Natural killer cell treated with Interleukin-12 subunit alpha and Interleukin-12 subunit beta and Interleukin-15 and Interleukin-18, amount 100 ng/mL, for 72 hours (primary cell): Measurements from ENCODE around the gene KCNMB2. TPM values are rescaled to one million over a fixed set of nuclear protein-coding genes. Genes with fewer than 3 reads are reported as not detected.

Experiments used
- ATAC-seq, 2 donors: fragments of 150-1000 bp; cut with Tn5 transposase in 1 of 2; sonication (Bioruptor Pico), chemical (Tn5 transposase) in 1 of 2; 2 replicates each; pipeline ENCODE4 v1.10.0; 2021
- DNase-seq: peaks from one replicate; pipeline ENCODE4 v3.0.0; 2022; ENCODE audit warnings: low spot score
- H3K27ac Mint-ChIP-seq, 2 donors: 1 replicate in 1 of 2; 2 replicates in 1 of 2; pipeline ENCODE4 v1.8.0; 2022; ENCODE audit warnings: mixed read lengths in 2 of 2, mild to moderate bottlenecking in 1 of 2, moderate library complexity in 1 of 2
- H3K27me3 Mint-ChIP-seq, 2 donors: 1 replicate in 1 of 2; 2 replicates in 1 of 2; pipeline ENCODE4 v1.8.0; 2022; ENCODE audit warnings: mixed read lengths in 2 of 2
- H3K36me3 Mint-ChIP-seq: one replicate; pipeline ENCODE4 v1.8.0; 2022; ENCODE audit warnings: mixed read lengths
- H3K4me1 Mint-ChIP-seq, 2 donors: 1 replicate in 1 of 2; 2 replicates in 1 of 2; pipeline ENCODE4 v1.8.0; 2022; ENCODE audit warnings: low read depth in 2 of 2, mixed read lengths in 2 of 2, mild to moderate bottlenecking in 1 of 2
- H3K4me3 Mint-ChIP-seq: one replicate; pipeline ENCODE4 v1.8.0; 2022; ENCODE audit warnings: mixed read lengths
- H3K9me3 Mint-ChIP-seq: 2 replicates; pipeline ENCODE4 v1.8.0; 2022; ENCODE audit warnings: mixed read lengths
- total RNA-seq, 2 donors: library from RNA; stranded (reverse); gene quantifications; one replicate each; pipeline ENCODE4 v1.2.3, GENCODE V29; 2022

Gene KCNMB2
- total RNA-seq, 2 donors from 2014 or later = not detected

- ATAC-seq (no peak), DNase-seq (no peak)
- Mint-ChIP-seq H3K27me3 (no peaks in the 10 kb centered on the region), H3K4me1 (no peaks in the 10 kb centered on the region), H3K27ac (no peak overlapping the region), H3K36me3 (no peaks in the 10 kb centered on the region), H3K9me3 (peaks cover 16% of the 10 kb centered on the region), H3K4me3 (no peak overlapping the region)
Measured at GRCh38 chr3:178802993-178803693, 266.9 kb downstream of the KCNMB2 start.

- Mint-ChIP-seq H3K9me3 (peaks cover 11% of the 10 kb centered on the region), H3K27me3 (no peaks in the 10 kb centered on the region), H3K4me3 (no peak overlapping the region), H3K4me1 (no peaks in the 10 kb centered on the region), H3K36me3 (no peaks in the 10 kb centered on the region), H3K27ac (no peak overlapping the region)
- DNase-seq (no peak), ATAC-seq (no peak)
Measured at GRCh38 chr3:178804606-178805005, 268.4 kb downstream of the KCNMB2 start.

GRCh38 chr3:178805741-178806140, 269.5 kb downstream of the KCNMB2 start:
- H3K36me3 Mint-ChIP-seq = no peaks in the 10 kb centered on the region
- DNase-seq = no peak
- no peak overlapping the region for H3K27ac Mint-ChIP-seq
- H3K27me3 Mint-ChIP-seq = no peaks in the 10 kb centered on the region
- no peaks in the 10 kb centered on the region for H3K4me1 Mint-ChIP-seq
- no peak for ATAC-seq
- peaks cover 5% of the 10 kb centered on the region for H3K9me3 Mint-ChIP-seq
- H3K4me3 Mint-ChIP-seq = no peak overlapping the region

- Mint-ChIP-seq H3K4me1 (no peaks in the 10 kb centered on the region), H3K27ac (no peak overlapping the region), H3K4me3 (no peak overlapping the region), H3K9me3 (peaks cover 4% of the 10 kb centered on the region), H3K27me3 (no peaks in the 10 kb centered on the region), H3K36me3 (no peaks in the 10 kb centered on the region)
- ATAC-seq (no peak), DNase-seq (no peak)
Measured at GRCh38 chr3:178806651-178807050, 270.4 kb downstream of the KCNMB2 start.

- Mint-ChIP-seq H3K4me1 (no peaks in the 10 kb centered on the region), H3K27me3 (no peaks in the 10 kb centered on the region), H3K27ac (no peak overlapping the region), H3K4me3 (no peak overlapping the region), H3K9me3 (peaks cover 6% of the 10 kb centered on the region), H3K36me3 (no peaks in the 10 kb centered on the region)
- DNase-seq (no peak), ATAC-seq (no peak)
Measured at GRCh38 chr3:178807694-178808093, 271.5 kb downstream of the KCNMB2 start.

- H3K27ac Mint-ChIP-seq = no peak overlapping the region
- peaks cover 3% of the 10 kb centered on the region for H3K9me3 Mint-ChIP-seq
- no peaks in the 10 kb centered on the region for H3K27me3 Mint-ChIP-seq
- no peaks in the 10 kb centered on the region for H3K4me1 Mint-ChIP-seq
- DNase-seq (no peak), ATAC-seq (no peak)
- no peak overlapping the region for H3K4me3 Mint-ChIP-seq
- no peaks in the 10 kb centered on the region for H3K36me3 Mint-ChIP-seq
Measured at GRCh38 chr3:178808748-178809147, 272.5 kb downstream of the KCNMB2 start.

GRCh38 chr3:178810181-178810580, 273.9 kb downstream of the KCNMB2 start:
- Mint-ChIP-seq H3K27ac (no peak overlapping the region), H3K4me1 (no peaks in the 10 kb centered on the region), H3K36me3 (no peaks in the 10 kb centered on the region), H3K9me3 (peaks cover 5% of the 10 kb centered on the region), H3K4me3 (no peak overlapping the region), H3K27me3 (no peaks in the 10 kb centered on the region)
- no peak for ATAC-seq
- no peak for DNase-seq

- Mint-ChIP-seq H3K36me3 (no peaks in the 10 kb centered on the region), H3K27ac (no peak overlapping the region), H3K9me3 (peaks cover 18% of the 10 kb centered on the region), H3K27me3 (no peaks in the 10 kb centered on the region), H3K4me3 (no peak overlapping the region), H3K4me1 (no peaks in the 10 kb centered on the region)
- ATAC-seq (no peak), DNase-seq (no peak)
Measured at GRCh38 chr3:178822722-178823121, 286.5 kb downstream of the KCNMB2 start.

- Mint-ChIP-seq H3K4me1 (no peaks in the 10 kb centered on the region), H3K27ac (no peak overlapping the region), H3K27me3 (no peaks in the 10 kb centered on the region), H3K36me3 (no peaks in the 10 kb centered on the region), H3K4me3 (no peak overlapping the region), H3K9me3 (peaks cover 18% of the 10 kb centered on the region)
- DNase-seq = no peak
- no peak for ATAC-seq
Measured at GRCh38 chr3:178823150-178823549, 286.9 kb downstream of the KCNMB2 start.

GRCh38 chr3:178823591-178824246, 287.5 kb downstream of the KCNMB2 start:
- DNase-seq = no peak
- peaks cover 14% of the 10 kb centered on the region for H3K9me3 Mint-ChIP-seq
- ATAC-seq = no peak
- no peak overlapping the region for H3K4me3 Mint-ChIP-seq
- no peaks in the 10 kb centered on the region for H3K36me3 Mint-ChIP-seq
- no peaks in the 10 kb centered on the region for H3K27me3 Mint-ChIP-seq
- H3K27ac Mint-ChIP-seq = no peak overlapping the region
- no peaks in the 10 kb centered on the region for H3K4me1 Mint-ChIP-seq

GRCh38 chr3:178826435-178827123, 290.3 kb downstream of the KCNMB2 start:
- Mint-ChIP-seq H3K4me3 (no peak overlapping the region), H3K9me3 (peaks cover 14% of the 10 kb centered on the region), H3K36me3 (no peaks in the 10 kb centered on the region), H3K4me1 (no peaks in the 10 kb centered on the region), H3K27me3 (no peaks in the 10 kb centered on the region), H3K27ac (no peak overlapping the region)
- DNase-seq (no peak), ATAC-seq (no peak)

- Mint-ChIP-seq H3K27ac (no peak overlapping the region), H3K4me3 (no peak overlapping the region), H3K27me3 (no peaks in the 10 kb centered on the region), H3K4me1 (no peaks in the 10 kb centered on the region), H3K36me3 (no peaks in the 10 kb centered on the region), H3K9me3 (peaks cover 11% of the 10 kb centered on the region)
- ATAC-seq = no peak
- no peak for DNase-seq
Measured at GRCh38 chr3:178827285-178827856, 291.1 kb downstream of the KCNMB2 start.

- DNase-seq (no peak), ATAC-seq (no peak)
- H3K36me3 Mint-ChIP-seq = no peaks in the 10 kb centered on the region
- peaks cover 7% of the 10 kb centered on the region for H3K9me3 Mint-ChIP-seq
- no peak overlapping the region for H3K4me3 Mint-ChIP-seq
- H3K27me3 Mint-ChIP-seq = no peaks in the 10 kb centered on the region
- H3K27ac Mint-ChIP-seq = no peak overlapping the region
- no peaks in the 10 kb centered on the region for H3K4me1 Mint-ChIP-seq
Measured at GRCh38 chr3:178833695-178834094, 297.5 kb downstream of the KCNMB2 start.

GRCh38 chr3:178835033-178835432, 298.8 kb downstream of the KCNMB2 start:
- Mint-ChIP-seq H3K36me3 (no peaks in the 10 kb centered on the region), H3K9me3 (peaks cover 4% of the 10 kb centered on the region), H3K4me1 (no peaks in the 10 kb centered on the region), H3K4me3 (no peak overlapping the region), H3K27ac (no peak overlapping the region), H3K27me3 (no peaks in the 10 kb centered on the region)
- DNase-seq (no peak), ATAC-seq (no peak)
